HepG2 (cell line): ENCODE results near the gene ALDH3B2. TPM values are rescaled to one million over a fixed set of nuclear protein-coding genes. Genes with fewer than 3 reads are reported as not detected.

ENCODE experiments used
- ATAC-seq: fragments of 200-7000 bp; cut with Tn5 transposase; 3 replicates; pipeline ENCODE4 v1.9.1; 2020; ENCODE audit warnings: mild to moderate bottlenecking, moderate library complexity
- BruUV-seq: library from RNA; stranded (reverse); fragments of 400-500 nt; replicated peaks from 2 replicates; lab custom pipeline; 2021; lab: Mats Ljungman, UMichigan
- CTCF ChIA-PET: fragments of 300-600 bp; formaldehyde crosslinking; extraction: SDS; loops from one replicate; lab custom pipeline; 2021; ENCODE audit warnings: low total read pairs, inconsistent platforms, low intra/inter-chr PET ratio; lab: Yijun Ruan, JAX
- POLR2A ChIA-PET: fragments of 350-600 bp; sonication (Branson Sonifier 250); formaldehyde crosslinking; loops from one replicate; lab custom pipeline; 2020; ENCODE audit warnings: antibody characterized with exemption, inconsistent platforms; lab: Yijun Ruan, JAX
- DNase-seq: peaks from one replicate; pipeline ENCODE4 v3.0.0-alpha.2; 2015; ENCODE audit warnings: low spot score
- FAIRE-seq: peaks from 3 replicates; lab custom pipeline; 2011; peaks lifted over from hg19 to GRCh38; lab: Jason Lieb, UNC
- H2AFZ ChIP-seq: one replicate; pipeline ENCODE4 v1.6.1; 2011; ENCODE audit warnings: low read length, inconsistent platforms
- H3K27ac ChIP-seq: fragments of 300-600 bp; 3 replicates; pipeline ENCODE4 v1.8.0; 2011; ENCODE audit warnings: mixed run types, mild to moderate bottlenecking, mixed read lengths, low read length, inconsistent platforms; ENCODE audit not compliant: insufficient read depth; ENCODE audit errors: extremely low read length
- H3K27me3 ChIP-seq, 2 experiments: fragments of 200-600 bp in 1 of 2; 2 replicates in 1 of 2; 3 replicates in 1 of 2; pipeline versions ENCODE4 v1.6.0 to v1.8.0; 2011; ENCODE audit warnings: low read length in 2 of 2, mild to moderate bottlenecking in 2 of 2, moderate library complexity in 2 of 2, inconsistent platforms in 1 of 2; ENCODE audit not compliant: insufficient read depth in 2 of 2, control insufficient read depth in 1 of 2
- H3K36me3 ChIP-seq, 2 experiments: fragments of 200-600 bp in 1 of 2; replicated peaks in 1 of 2; 2 replicates in 1 of 2; 3 replicates in 1 of 2; pipeline versions ENCODE4 v1.5.1 to v1.8.0; 2011; ENCODE audit warnings: low read length in 2 of 2, inconsistent platforms in 1 of 2; ENCODE audit not compliant: insufficient read depth in 2 of 2, control insufficient read depth in 1 of 2
- H3K4me1 ChIP-seq: 2 replicates; pipeline ENCODE4 v1.5.1; 2012; ENCODE audit warnings: low read length, inconsistent platforms; ENCODE audit not compliant: insufficient read depth
- H3K4me2 ChIP-seq: 2 replicates; pipeline ENCODE4 v1.6.0; 2011; ENCODE audit warnings: low read depth, low read length, inconsistent platforms
- H3K4me3 ChIP-seq, 3 experiments: fragments of 200-600 bp in 1 of 3; sonication (generic), shearing (Covaris generic) in 1 of 3; replicated peaks in 1 of 3; 2 replicates each; pipeline ENCODE4 v1.5.1; 2011 to 2016; ENCODE audit warnings: low read length in 3 of 3, inconsistent platforms in 2 of 3, low read depth in 2 of 3, mild to moderate bottlenecking in 2 of 3, control low read depth in 1 of 3, mixed read lengths in 1 of 3; ENCODE audit not compliant: insufficient read depth in 1 of 3
- H3K79me2 ChIP-seq: one replicate; pipeline ENCODE4 v1.6.1; 2011; ENCODE audit warnings: low read length, inconsistent platforms; ENCODE audit not compliant: insufficient read depth
- H3K9ac ChIP-seq: 2 replicates; pipeline ENCODE4 v1.6.0; 2011; ENCODE audit warnings: mild to moderate bottlenecking, low read depth, low read length, inconsistent platforms; ENCODE audit not compliant: insufficient read depth
- H3K9me3 ChIP-seq: 2 replicates; pipeline ENCODE4 v1.5.1; 2012; ENCODE audit warnings: mild to moderate bottlenecking, low read length
- H4K20me1 ChIP-seq: 2 replicates; pipeline ENCODE4 v1.6.0; 2011; ENCODE audit warnings: inconsistent platforms, mild to moderate bottlenecking, low read length, moderate library complexity; ENCODE audit not compliant: insufficient read depth
- RBM22 ChIP-seq: fragments of 200-400 bp; formaldehyde crosslinking; optimal IDR thresholded peaks from 2 replicates; pipeline ENCODE3; 2017; ENCODE audit warnings: mild to moderate bottlenecking, low read length, moderate library complexity
- SIN3A ChIP-seq: IDR thresholded peaks from 2 replicates; pipeline ENCODE4 v1.6.1; 2011; ENCODE audit warnings: low read depth, mild to moderate bottlenecking, control low read depth, low read length, borderline replicate concordance
- SRSF9 ChIP-seq: fragments of 200-400 bp; formaldehyde crosslinking; IDR thresholded peaks from 2 replicates; pipeline ENCODE4 v1.6.1; 2018; ENCODE audit warnings: borderline replicate concordance, mild to moderate bottlenecking, low read depth, low read length; ENCODE audit not compliant: insufficient read depth, poor library complexity, severe bottlenecking
- TAF15 ChIP-seq: fragments of 200-400 bp; formaldehyde crosslinking; IDR thresholded peaks from one replicate; pipeline ENCODE4 v1.6.1; 2018; ENCODE audit warnings: mild to moderate bottlenecking, low read depth, low read length; ENCODE audit not compliant: poor library complexity, severe bottlenecking
- TOE1 ChIP-seq: sonication (generic); formaldehyde crosslinking; IDR thresholded peaks from 2 replicates; pipeline ENCODE4 v1.4.0; 2020; ENCODE audit warnings: mild to moderate bottlenecking, missing genetic modification reagents
- ZNF143 ChIP-seq: sonication (generic); formaldehyde crosslinking; IDR thresholded peaks from 2 replicates; pipeline ENCODE4 v1.4.0; 2020; ENCODE audit warnings: missing genetic modification reagents
- ZNF83 ChIP-seq: sonication (generic); formaldehyde crosslinking; IDR thresholded peaks from 2 replicates; pipeline ENCODE4 v1.4.0; 2020; ENCODE audit warnings: missing genetic modification reagents, mild to moderate bottlenecking, borderline replicate concordance
- WGBS: methylation state at CpG from one replicate; pipeline ENCODE4 v1.1.6; 2017; ENCODE audit warnings: low lambda C conversion rate; 5-methylcytosine and 5-hydroxymethylcytosine counted together
- in situ Hi-C: cut with HindIII; loops from 2 replicates; pipeline ENCODE4 v1.10.0; 2017; ENCODE audit warnings: low pct_unique_long_range_greater_than_20kb; ENCODE audit not compliant: extremely low pct_ligation_motif_present
- intact Hi-C: fragments of 100-400 bp; cut with micrococcal nuclease; formaldehyde crosslinking; loops from one replicate; pipeline ENCODE4 v1.10.0; 2022; ENCODE audit not compliant: unreplicated experiment
- polyA plus RNA-seq, 8 experiments: library from polyadenylated mRNA; depleted of rRNA in 3 of 8; stranded (reverse) in 7 of 8; unstranded in 1 of 8; fragments of >200 nt; fragmentation: Illumina TruSeq in 4 of 8; extraction: Trizol in 4 of 8; gene quantifications; 2 replicates each; pipeline versions ENCODE4 v1.2.1 to v1.2.3, GENCODE V29; 2011 to 2016; ENCODE audit warnings: low read depth in 4 of 8, missing spikeins in 1 of 8, mixed read lengths in 1 of 8; ENCODE audit not compliant: insufficient read depth in 1 of 8
- total RNA-seq, 5 experiments: library from RNA; depleted of rRNA; stranded (reverse); fragments of >200 nt; fragmentation: Illumina TruSeq; extraction: Trizol; gene quantifications; 2 replicates each; pipeline ENCODE4 v1.2.3, GENCODE V29; 2016; ENCODE audit warnings: low read depth in 1 of 5
- TF ChIP-seq, protein P1 (sequence below): sonication (generic); formaldehyde crosslinking; IDR thresholded peaks from 2 replicates; pipeline ENCODE4 v1.4.0; 2020; ENCODE audit warnings: mild to moderate bottlenecking, missing genetic modification reagents
- TF ChIP-seq, protein P2 (sequence below): IDR thresholded peaks from 2 replicates; pipeline ENCODE4 v1.6.1; 2016; ENCODE audit warnings: missing biosample characterization, missing genetic modification reagents, low read depth
- TF ChIP-seq, protein P3 (sequence below): IDR thresholded peaks from 2 replicates; pipeline ENCODE4 v1.6.1; 2016; ENCODE audit warnings: low read depth, control low read depth
- TF ChIP-seq, protein P4 (sequence below): sonication (generic); formaldehyde crosslinking; IDR thresholded peaks from 2 replicates; pipeline ENCODE4 v1.4.0; 2020; ENCODE audit warnings: low read depth, missing genetic modification reagents

Gene ALDH3B2
- total and polyA plus RNA-seq, 2 of the 13 experiments (the other 11 are each of a cell fraction or from before 2014, with no cell fraction given) = not detected

DNA sequence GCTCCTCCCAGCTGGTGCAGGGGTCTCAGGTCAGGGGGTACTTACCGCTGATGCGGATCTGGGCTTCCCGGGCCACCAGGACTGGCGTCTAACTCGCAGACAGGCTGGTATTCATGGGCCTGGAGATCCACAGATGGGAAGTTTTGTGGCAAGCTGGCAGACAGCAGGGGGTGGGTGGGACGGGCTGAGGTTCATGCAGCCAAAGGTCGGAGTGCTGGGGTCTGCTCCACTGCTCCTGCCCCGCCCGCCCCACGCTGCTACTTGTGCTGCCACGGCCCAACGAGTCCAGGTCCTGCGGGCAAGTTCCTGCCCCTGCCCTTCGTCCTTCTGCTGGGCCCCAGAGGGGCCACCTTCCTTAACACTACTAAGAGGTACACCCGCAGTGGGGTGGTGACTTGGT, 27.0 kb downstream of the ALDH3B2 start:
- Histone ChIP-seq H2AFZ (no peak overlapping the region), H3K9me3 (no peaks in the 10 kb centered on the region), H3K4me1 (peaks cover 22% of the 10 kb centered on the region), H3K27ac (no peak overlapping the region), H3K27me3 (no peaks in the 10 kb centered on the region), H3K4me3 (no peak overlapping the region), H3K79me2 (no peaks in the 10 kb centered on the region), H4K20me1 (no peaks in the 10 kb centered on the region), H3K36me3 (no peaks in the 10 kb centered on the region), H3K9ac (no peak overlapping the region), H3K4me2 (no peak overlapping the region)
- in situ Hi-C loops = no loop called here
- DNase-seq (no peak), ATAC-seq (no peak), FAIRE-seq (no peak)
- intact Hi-C loops = no loop called here
- TF ChIP-seq ZNF83 (CRISPR knock-in tag) = no peak
- TF ChIP-seq, protein P1, sequence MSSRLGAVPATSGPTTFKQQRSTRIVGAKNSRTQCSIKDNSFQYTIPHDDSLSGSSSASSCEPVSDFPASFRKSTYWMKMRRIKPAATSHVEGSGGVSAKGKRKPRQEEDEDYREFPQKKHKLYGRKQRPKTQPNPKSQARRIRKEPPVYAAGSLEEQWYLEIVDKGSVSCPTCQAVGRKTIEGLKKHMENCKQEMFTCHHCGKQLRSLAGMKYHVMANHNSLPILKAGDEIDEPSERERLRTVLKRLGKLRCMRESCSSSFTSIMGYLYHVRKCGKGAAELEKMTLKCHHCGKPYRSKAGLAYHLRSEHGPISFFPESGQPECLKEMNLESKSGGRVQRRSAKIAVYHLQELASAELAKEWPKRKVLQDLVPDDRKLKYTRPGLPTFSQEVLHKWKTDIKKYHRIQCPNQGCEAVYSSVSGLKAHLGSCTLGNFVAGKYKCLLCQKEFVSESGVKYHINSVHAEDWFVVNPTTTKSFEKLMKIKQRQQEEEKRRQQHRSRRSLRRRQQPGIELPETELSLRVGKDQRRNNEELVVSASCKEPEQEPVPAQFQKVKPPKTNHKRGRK (CRISPR knock-in tag) = no peak
- TF ChIP-seq, protein P2, sequence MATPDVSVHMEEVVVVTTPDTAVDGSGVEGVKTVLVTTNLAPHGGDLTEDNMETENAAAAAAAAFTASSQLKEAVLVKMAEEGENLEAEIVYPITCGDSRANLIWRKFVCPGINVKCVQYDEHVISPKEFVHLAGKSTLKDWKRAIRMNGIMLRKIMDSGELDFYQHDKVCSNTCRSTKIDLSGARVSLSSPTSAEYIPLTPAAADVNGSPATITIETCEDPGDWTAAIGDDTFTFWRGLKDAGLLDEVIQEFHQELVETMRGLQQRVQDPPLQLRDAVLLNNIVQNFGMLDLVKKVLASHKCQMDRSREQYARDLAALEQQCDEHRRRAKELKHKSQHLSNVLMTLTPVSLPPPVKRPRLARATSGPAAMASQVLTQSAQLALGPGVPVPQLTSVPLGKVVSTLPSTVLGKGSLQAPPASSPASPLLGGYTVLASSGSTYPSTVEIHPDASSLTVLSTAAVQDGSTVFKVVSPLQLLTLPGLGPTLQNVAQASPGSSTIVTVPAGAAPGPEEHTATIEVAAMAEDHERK (CRISPR knock-in tag) = no peak
- no peak for TF ChIP-seq ZNF143 (CRISPR knock-in tag)
- no peak for TF ChIP-seq SIN3A
- TF ChIP-seq, protein P3, sequence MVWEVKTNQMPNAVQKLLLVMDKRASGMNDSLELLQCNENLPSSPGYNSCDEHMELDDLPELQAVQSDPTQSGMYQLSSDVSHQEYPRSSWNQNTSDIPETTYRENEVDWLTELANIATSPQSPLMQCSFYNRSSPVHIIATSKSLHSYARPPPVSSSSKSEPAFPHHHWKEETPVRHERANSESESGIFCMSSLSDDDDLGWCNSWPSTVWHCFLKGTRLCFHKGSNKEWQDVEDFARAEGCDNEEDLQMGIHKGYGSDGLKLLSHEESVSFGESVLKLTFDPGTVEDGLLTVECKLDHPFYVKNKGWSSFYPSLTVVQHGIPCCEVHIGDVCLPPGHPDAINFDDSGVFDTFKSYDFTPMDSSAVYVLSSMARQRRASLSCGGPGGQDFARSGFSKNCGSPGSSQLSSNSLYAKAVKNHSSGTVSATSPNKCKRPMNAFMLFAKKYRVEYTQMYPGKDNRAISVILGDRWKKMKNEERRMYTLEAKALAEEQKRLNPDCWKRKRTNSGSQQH = no peak
- no peak for TF ChIP-seq TOE1
- no peak for TF ChIP-seq RBM22
- TF ChIP-seq SRSF9 = no peak
- TF ChIP-seq TAF15 = no peak
- TF ChIP-seq, protein P4, sequence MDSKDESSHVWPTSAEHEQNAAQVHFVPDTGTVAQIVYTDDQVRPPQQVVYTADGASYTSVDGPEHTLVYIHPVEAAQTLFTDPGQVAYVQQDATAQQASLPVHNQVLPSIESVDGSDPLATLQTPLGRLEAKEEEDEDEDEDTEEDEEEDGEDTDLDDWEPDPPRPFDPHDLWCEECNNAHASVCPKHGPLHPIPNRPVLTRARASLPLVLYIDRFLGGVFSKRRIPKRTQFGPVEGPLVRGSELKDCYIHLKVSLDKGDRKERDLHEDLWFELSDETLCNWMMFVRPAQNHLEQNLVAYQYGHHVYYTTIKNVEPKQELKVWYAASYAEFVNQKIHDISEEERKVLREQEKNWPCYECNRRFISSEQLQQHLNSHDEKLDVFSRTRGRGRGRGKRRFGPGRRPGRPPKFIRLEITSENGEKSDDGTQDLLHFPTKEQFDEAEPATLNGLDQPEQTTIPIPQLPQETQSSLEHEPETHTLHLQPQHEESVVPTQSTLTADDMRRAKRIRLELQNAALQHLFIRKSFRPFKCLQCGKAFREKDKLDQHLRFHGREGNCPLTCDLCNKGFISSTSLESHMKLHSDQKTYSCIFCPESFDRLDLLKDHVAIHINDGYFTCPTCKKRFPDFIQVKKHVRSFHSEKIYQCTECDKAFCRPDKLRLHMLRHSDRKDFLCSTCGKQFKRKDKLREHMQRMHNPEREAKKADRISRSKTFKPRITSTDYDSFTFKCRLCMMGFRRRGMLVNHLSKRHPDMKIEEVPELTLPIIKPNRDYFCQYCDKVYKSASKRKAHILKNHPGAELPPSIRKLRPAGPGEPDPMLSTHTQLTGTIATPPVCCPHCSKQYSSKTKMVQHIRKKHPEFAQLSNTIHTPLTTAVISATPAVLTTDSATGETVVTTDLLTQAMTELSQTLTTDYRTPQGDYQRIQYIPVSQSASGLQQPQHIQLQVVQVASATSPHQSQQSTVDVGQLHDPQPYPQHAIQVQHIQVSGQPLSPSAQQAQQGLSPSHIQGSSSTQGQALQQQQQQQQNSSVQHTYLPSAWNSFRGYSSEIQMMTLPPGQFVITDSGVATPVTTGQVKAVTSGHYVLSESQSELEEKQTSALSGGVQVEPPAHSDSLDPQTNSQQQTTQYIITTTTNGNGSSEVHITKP (CRISPR knock-in tag) = no peak
- WGBS = 83% methylated on average over 2 of the region's 15 CpGs
- ChIA-PET CTCF (interaction anchor here (1.3 to 1.5 kb wide), 2 partner anchors 12 to 16 kb away, joined by 3 to 19 read pairs; no protein-coding TSS in a partner anchor), POLR2A (interaction anchor here (2.3 kb wide), 1 partner anchor 17 kb away, joined by 27 read pairs; the partner anchor contains the start of gene NUDT8)
- BruUV-seq = no TSS peak
